HFF-Myc (cell line): ENCODE measurements around the gene CMTM1.

Source experiments
- DNase-seq: peaks from one replicate; pipeline ENCODE4 v3.0.0-alpha.2; 2011; ENCODE audit warnings: low read depth; ENCODE audit errors: extremely low read depth
- H3K4me3 ChIP-seq: replicated peaks from 2 replicates; pipeline ENCODE4 v1.5.1; 2011; ENCODE audit warnings: low read depth, mild to moderate bottlenecking, control low read depth, low read length
- TF ChIP-seq, protein P1 (sequence below): IDR thresholded peaks from 2 replicates; pipeline ENCODE4 v1.5.1; 2012; ENCODE audit warnings: mild to moderate bottlenecking, low read depth, low read length, control low read depth; ENCODE audit errors: missing control alignments

CMTM1 gene

DNA sequence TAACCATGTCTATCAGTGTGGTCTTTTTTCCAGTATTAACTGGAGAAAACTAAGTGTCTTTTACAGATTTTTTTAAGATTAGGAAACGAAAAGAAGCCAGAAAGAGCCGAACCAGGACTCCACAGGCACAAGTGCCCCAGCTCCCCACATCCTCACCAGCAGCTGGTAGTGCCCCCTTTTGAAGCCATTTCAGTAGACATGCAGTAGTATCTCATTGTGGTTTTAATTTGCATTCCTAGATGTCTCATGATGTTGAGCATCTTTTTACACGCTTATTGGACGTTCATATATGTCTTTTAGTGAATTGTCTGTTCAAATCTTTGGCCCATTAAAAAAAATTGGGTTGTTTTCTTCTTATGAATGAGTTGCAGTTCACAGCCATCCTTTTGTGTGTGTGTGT lies 33.5 kb downstream of the CMTM1 start:
- TF ChIP-seq, protein P1, sequence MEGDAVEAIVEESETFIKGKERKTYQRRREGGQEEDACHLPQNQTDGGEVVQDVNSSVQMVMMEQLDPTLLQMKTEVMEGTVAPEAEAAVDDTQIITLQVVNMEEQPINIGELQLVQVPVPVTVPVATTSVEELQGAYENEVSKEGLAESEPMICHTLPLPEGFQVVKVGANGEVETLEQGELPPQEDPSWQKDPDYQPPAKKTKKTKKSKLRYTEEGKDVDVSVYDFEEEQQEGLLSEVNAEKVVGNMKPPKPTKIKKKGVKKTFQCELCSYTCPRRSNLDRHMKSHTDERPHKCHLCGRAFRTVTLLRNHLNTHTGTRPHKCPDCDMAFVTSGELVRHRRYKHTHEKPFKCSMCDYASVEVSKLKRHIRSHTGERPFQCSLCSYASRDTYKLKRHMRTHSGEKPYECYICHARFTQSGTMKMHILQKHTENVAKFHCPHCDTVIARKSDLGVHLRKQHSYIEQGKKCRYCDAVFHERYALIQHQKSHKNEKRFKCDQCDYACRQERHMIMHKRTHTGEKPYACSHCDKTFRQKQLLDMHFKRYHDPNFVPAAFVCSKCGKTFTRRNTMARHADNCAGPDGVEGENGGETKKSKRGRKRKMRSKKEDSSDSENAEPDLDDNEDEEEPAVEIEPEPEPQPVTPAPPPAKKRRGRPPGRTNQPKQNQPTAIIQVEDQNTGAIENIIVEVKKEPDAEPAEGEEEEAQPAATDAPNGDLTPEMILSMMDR: no peak
- H3K4me3 ChIP-seq: no peak overlapping the region
- no peak for DNase-seq

DNA sequence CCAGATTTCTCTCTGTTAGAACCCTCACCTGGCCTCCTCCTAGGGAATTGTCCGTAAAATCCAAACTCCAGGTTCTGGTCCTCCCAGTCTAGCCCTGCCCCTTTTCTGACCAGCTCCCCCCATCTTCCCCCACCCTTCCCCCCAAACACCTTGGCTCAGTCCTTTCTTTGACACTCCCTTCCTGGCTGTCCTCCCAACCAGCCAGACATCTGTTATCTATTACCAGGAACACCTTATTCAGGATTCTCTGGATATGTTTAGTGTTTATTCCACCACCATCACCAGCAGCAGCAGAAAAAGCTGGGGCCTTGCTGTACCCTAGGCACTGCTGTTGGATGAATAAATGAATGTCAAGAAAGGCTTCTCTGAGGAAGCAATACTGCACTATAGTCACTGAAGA lies 34.2 kb downstream of the CMTM1 start:
- TF ChIP-seq, protein P1: no peak
- H3K4me3 ChIP-seq: no peak overlapping the region
- no peak for DNase-seq

DNA sequence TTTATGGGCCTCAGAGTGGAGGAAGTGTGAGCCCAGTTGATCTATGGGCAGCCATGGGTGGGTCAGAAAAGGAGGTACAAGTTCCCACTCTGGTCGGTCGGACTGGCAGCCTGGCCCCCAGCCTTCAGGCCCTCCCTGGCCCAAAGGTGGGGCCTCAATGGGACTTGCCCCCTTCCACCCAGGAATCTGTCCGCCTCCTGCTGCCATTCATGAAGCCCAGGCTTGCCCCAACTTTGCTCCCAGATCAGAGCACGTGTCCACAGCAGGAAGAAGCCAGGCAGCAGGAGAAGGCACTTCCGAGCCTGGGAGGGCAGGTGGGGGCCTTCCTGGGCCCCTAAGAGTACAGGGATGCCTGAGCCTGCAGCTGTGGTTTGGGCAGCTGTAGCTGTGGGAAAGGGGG lies 35.2 kb downstream of the CMTM1 start:
- H3K4me3 ChIP-seq: no peak overlapping the region
- TF ChIP-seq, protein P1: no peak
- DNase-seq: no peak

DNA sequence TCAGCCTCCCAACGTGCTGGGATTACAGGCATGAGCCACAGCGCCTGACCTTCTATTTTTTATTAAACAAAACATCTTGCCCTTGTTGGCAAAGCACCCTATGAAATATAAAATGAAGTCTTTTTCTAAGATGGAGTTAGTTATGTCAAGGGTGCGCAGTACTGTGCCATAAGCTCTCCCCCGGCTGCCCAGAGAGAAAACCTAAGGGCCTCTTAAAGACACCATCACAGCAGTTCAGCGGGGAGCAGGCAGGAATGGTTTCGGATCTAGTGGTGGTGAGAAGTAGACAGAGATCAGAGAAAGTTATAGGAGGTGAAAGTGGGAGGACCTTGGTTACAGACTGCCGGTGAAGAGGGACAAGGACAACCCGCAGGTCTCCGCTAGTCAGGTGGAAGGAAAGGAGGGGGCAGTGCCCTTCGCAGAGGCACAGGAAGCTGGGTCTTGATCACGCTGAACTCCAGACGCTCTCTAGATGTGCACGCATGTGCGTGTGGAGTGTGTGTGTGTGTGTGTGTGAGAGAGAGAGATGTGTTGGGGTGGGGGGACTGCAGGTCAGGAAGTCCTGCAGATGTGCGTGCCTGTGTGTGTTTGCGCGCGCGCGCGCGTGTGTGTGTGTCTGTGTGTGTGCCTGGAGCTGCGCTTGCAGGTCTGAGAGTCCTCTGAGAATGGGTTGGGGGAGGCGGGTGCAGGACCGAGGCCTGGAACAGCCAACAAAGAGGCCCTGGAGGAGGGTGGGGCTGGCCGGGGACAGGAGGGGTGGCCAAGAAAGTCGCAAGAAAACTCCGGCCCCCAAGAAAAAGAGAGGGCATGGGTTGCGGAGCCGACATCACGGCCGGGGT lies 37.5 kb downstream of the CMTM1 start:
- DNase-seq: no peak
- peak overlapping the region; percentile 74 for H3K4me3 ChIP-seq
- TF ChIP-seq, protein P1: no peak

DNA sequence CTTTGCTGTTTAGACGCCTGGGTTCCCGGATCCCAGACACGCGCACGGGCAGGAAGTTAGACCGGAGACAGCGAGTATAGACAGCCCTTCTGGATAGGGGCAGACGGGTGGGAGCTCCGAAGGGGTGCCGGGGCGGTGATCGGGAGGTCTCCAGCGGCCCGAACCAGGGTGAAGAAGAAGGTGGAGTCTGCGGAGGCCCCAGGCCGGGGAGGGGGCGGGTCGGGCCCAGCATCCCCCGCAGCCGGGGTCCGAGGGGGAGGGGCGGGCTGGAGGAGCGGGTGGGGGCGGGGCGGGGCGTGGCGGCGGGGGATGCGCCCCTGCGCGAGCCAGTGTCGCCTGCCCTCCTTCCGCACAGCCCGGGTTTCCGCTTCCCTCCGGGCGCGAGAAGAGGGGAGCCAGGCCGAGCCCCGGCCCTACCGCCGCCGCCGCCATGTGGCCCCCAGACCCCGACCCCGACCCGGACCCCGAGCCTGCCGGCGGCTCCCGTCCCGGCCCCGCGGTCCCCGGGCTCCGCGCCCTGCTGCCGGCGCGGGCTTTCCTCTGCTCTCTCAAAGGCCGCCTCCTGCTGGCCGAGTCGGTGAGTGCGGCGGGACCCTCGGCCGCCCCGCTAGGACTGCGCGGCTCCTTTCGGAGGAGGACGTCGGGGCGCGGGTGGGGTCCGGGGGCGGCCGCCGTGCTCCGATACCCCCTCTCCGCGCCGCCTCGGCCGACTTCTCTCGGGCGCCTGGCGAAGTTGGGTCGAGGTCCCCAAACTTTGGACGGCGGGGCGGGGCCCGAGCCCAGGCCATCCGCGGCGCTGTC lies 38.3 kb downstream of the CMTM1 start, which contains the start of gene CMTM3:
Gene CMTM3 (plus strand): TSS at position 329 of the 801 bp plus-strand sequence. CDS start 102 bp downstream, at position 431.
- TF ChIP-seq, protein P1: peak; percentile 32
- DNase-seq: no peak
- peak within 1 kb of the TSS; percentile 74 for H3K4me3 ChIP-seq

DNA sequence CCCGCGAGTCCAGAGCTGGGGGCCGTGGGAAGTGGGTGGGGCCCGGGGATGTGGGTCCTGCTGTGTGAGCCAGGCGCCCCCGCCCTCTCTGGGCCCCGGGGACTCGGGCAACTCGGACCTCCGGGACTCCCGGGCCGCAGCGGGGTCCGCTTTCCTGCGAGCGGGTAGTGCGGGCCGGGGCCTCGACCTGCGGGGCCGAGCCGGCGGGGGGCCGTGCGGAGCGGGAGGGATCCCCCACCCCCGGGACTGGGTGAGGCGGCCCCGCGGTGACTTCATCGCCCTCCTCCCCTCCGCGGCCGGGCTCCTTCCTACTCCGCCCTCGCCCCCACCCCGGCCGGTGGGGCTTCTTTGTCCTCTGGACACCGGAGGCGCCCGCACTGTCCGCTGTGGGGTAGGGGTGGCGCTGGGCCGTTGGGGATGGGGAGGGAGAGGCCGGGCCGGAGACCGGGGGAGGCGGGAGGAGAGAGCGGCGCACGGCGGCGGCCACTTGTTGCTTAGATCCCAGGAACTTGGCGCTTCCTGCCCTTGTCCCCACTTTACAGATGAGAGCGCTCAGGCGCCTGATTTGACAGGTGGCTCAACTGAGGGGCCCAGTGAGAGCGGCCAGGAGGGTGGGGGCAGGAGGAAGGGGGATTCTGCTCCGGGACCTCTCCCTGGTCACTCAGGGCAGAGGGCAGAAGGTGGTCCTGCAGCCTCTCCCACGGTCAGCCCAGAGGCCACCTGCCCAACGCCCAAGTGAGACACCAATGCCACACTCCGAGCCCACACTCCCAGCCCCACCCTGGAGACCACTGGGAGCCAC lies 39.1 kb downstream of the CMTM1 start:
- H3K4me3 ChIP-seq: peak overlapping the region; percentile 74
- no peak for DNase-seq
- TF ChIP-seq, protein P1: no peak
